ENCODE results near the gene TFF1. TPM values are rescaled to one million over a fixed set of nuclear protein-coding genes. Genes with fewer than 3 reads are reported as not detected.

The TFF1 gene
- 99.2 and 111 TPM in 2 replicates for total RNA-seq (2014; rRNA removed)
- Bru-seq, nascent RNA: percentile 99 among the genes with signal in this experiment
- percentile 99 among the genes with signal in this experiment for BruChase-seq, experiment 1, labeled RNA remaining after a 6-hour chase
- BruChase-seq, experiment 2, labeled RNA remaining after a 2-hour chase: percentile 99 among the genes with signal in this experiment
- long read RNA-seq, transcript TFF1-201 (3 exons, 551 nt): major isoform, 335 of 433 reads
- long read RNA-seq, partial matches to known transcripts: 93 of 433 reads
- long read RNA-seq, other reads (novel, unspliced or antisense): 5 of 433 reads

GRCh38 chr21:42366292-42367010 is at the start of gene TFF1:
TFF1 (minus strand) TSS chr21:42366535; CDS start chr21:42366495, 40 bp downstream.
- intact Hi-C loops (cut with micrococcal nuclease): loop anchor here (1.0 to 5.0 kb wide), 4 partner anchors 14 to 59 kb away; no protein-coding TSS in a partner anchor
- Histone ChIP-seq H3K4me2 (ENCODE audit: low read length) (peak within 1 kb of the TSS; percentile 58), H3K79me2 (ENCODE audit: low read length) (no peaks in the 10 kb centered on the region), H3F3A (ENCODE audit: low read length, unreplicated experiment) (no peaks in the 10 kb centered on the region), H3K9ac (ENCODE audit: low read length) (peak within 1 kb of the TSS; percentile 87), H3K36me3 (ENCODE audit: low read depth, low read length) (no peaks in the 10 kb centered on the region), H3K27ac (ENCODE audit: low read length) (peak within 1 kb of the TSS; percentile 97), H3K9me2 (replicated peaks; ENCODE audit: low read length) (no peaks in the 10 kb centered on the region), H3K27me3 (ENCODE audit: low read length) (no peaks in the 10 kb centered on the region), H2AFZ (ENCODE audit: low read length) (no peak within 1 kb of the TSS; the same call in 1 of the 2 replicates), H4K20me1 (ENCODE audit: low read length) (no peaks in the 10 kb centered on the region), H3K4me3 (ENCODE audit: low read length) (no peak within 1 kb of the TSS), H3K4me1 (ENCODE audit: insufficient read depth, low read length) (peaks cover 56% of the 10 kb centered on the region), H3K9me3 (ENCODE audit: low read length) (no peaks in the 10 kb centered on the region)
- ChIA-PET CTCF (interaction anchor here (0.6 to 1.6 kb wide), 8 partner anchors 15 to 333 kb away, joined by 3 to 18 read pairs (median 8); no protein-coding TSS in a partner anchor), POLR2A (ENCODE audit: unreplicated experiment) (interaction anchor here (0.6 to 1.3 kb wide), 6 partner anchors 10 to 29 kb away, joined by 3 to 11 read pairs (median 5); partner anchors contain the start of gene TFF2)
- peak; percentile 93 for ATAC-seq
- BruUV-seq (replicated peaks): TSS peak; percentile 77
- TF ChIP-seq EZH2phosphoT487 (IDR thresholded peaks at IDR 0.05; ENCODE audit: borderline replicate concordance, low read length): no peak
- TF ChIP-seq, protein P1, sequence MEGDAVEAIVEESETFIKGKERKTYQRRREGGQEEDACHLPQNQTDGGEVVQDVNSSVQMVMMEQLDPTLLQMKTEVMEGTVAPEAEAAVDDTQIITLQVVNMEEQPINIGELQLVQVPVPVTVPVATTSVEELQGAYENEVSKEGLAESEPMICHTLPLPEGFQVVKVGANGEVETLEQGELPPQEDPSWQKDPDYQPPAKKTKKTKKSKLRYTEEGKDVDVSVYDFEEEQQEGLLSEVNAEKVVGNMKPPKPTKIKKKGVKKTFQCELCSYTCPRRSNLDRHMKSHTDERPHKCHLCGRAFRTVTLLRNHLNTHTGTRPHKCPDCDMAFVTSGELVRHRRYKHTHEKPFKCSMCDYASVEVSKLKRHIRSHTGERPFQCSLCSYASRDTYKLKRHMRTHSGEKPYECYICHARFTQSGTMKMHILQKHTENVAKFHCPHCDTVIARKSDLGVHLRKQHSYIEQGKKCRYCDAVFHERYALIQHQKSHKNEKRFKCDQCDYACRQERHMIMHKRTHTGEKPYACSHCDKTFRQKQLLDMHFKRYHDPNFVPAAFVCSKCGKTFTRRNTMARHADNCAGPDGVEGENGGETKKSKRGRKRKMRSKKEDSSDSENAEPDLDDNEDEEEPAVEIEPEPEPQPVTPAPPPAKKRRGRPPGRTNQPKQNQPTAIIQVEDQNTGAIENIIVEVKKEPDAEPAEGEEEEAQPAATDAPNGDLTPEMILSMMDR (conservative IDR thresholded peaks at IDR 0.05; ENCODE audit: low read depth, low read length): no peak
- no peak for TF ChIP-seq EZH2 (IDR thresholded peaks at IDR 0.05; ENCODE audit: low read length, unreplicated experiment)
- peak; percentile 95 for DNase-seq

- no peak overlapping the region for H2AFZ ChIP-seq (ENCODE audit: low read length)
- DNase-seq: peak; percentile 82
- intact Hi-C loops (cut with micrococcal nuclease): no loop called here
These were observed 48.8 kb upstream of the TFF1 start for GRCh38 chr21:42414928-42415769.

More at GRCh38 chr21:42414928-42415769, 48.8 kb upstream of the TFF1 start:
- ChIA-PET POLR2A (ENCODE audit: unreplicated experiment) (no interaction called here), CTCF (no interaction called here)
- H3K4me1 ChIP-seq (ENCODE audit: insufficient read depth, low read length): peaks cover 8% of the 10 kb centered on the region; the same call in 1 of the 2 replicates
- peak overlapping the region; percentile 13; the same call in 1 of the 2 replicates for H3K4me2 ChIP-seq (ENCODE audit: low read length)
- ATAC-seq: peak; percentile 87
- peak overlapping the region; percentile 3; the same call in 1 of the 2 replicates for H3K27ac ChIP-seq (ENCODE audit: low read length)
- no peaks in the 10 kb centered on the region for H3K9me3 ChIP-seq (ENCODE audit: low read length)
- H3K79me2 ChIP-seq (ENCODE audit: low read length): no peaks in the 10 kb centered on the region
- BruUV-seq (replicated peaks): no TSS peak
- peak overlapping the region; percentile 9; the same call in 1 of the 2 replicates for H3K9ac ChIP-seq (ENCODE audit: low read length)
- H3K27me3 ChIP-seq (ENCODE audit: low read length): peaks cover 2% of the 10 kb centered on the region; the same call in 1 of the 2 replicates
- H4K20me1 ChIP-seq (ENCODE audit: low read length): no peaks in the 10 kb centered on the region
- H3K36me3 ChIP-seq (ENCODE audit: low read depth, low read length): no peaks in the 10 kb centered on the region
- H3K9me2 ChIP-seq (replicated peaks; ENCODE audit: low read length): no peaks in the 10 kb centered on the region
- H3K4me3 ChIP-seq (ENCODE audit: low read length): no peak overlapping the region
- H3F3A ChIP-seq (ENCODE audit: low read length, unreplicated experiment): no peaks in the 10 kb centered on the region
- TF ChIP-seq EZH2 (IDR thresholded peaks at IDR 0.05; ENCODE audit: low read length, unreplicated experiment) (no peak), EZH2phosphoT487 (IDR thresholded peaks at IDR 0.05; ENCODE audit: borderline replicate concordance, low read length) (no peak)
- TF ChIP-seq, protein P1 (conservative IDR thresholded peaks at IDR 0.05; ENCODE audit: low read depth, low read length): no peak

Measured in PC-3 (cell line).